Endothelial cell of umbilical vein (primary cell): ENCODE measurements around the gene FOXF1. TPM values are rescaled to one million over a fixed set of nuclear protein-coding genes. Genes with fewer than 3 reads are reported as not detected.
A peak's percentile ranks its signal among the peaks of the same experiment; 100 is the strongest.

Experiments
- BruUV-seq: library from RNA; stranded (reverse); fragments of 400-500 nt; replicated peaks from 2 replicates; lab custom pipeline; 2021; lab: Mats Ljungman, UMichigan
- CTCF ChIA-PET: fragments of 300-600, 350-600 bp; sonication (Branson Sonifier 250); formaldehyde crosslinking; loops from one replicate; lab custom pipeline; 2021; ENCODE audit warnings: antibody characterized with exemption, inconsistent platforms; lab: Charles Lee
- POLR2A ChIA-PET: fragments of 300-600, 350-600 bp; sonication (Branson Sonifier 250); formaldehyde crosslinking; loops from one replicate; lab custom pipeline; 2021; ENCODE audit warnings: antibody characterized with exemption, inconsistent platforms; lab: Charles Lee
- DNase-seq: peaks from one replicate; pipeline ENCODE4 v3.0.0-alpha.2; 2011; ENCODE audit warnings: low read depth, low spot score
- FAIRE-seq: peaks from 2 replicates; lab custom pipeline; 2011; peaks lifted over from hg19 to GRCh38; lab: Jason Lieb, UNC
- H2AFZ ChIP-seq: 2 replicates; pipeline ENCODE4 v1.6.0; 2012; ENCODE audit warnings: low read depth, low read length, control low read depth, inconsistent platforms
- H3K27ac ChIP-seq: 2 replicates; pipeline ENCODE4 v1.5.1; 2011; ENCODE audit warnings: low read depth, mild to moderate bottlenecking, control low read depth, low read length, moderate library complexity; ENCODE audit not compliant: insufficient read depth
- H3K27me3 ChIP-seq, 2 experiments: 2 replicates each; pipeline versions ENCODE4 v1.6.0 to v1.6.1; 2011; ENCODE audit warnings: low read length in 2 of 2, mixed read lengths in 1 of 2; ENCODE audit not compliant: control insufficient read depth in 2 of 2, insufficient read depth in 2 of 2
- H3K36me3 ChIP-seq, 2 experiments: 2 replicates in 1 of 2; 3 replicates in 1 of 2; pipeline ENCODE4 v1.5.1; 2011; ENCODE audit warnings: low read length in 2 of 2, mild to moderate bottlenecking in 1 of 2, moderate library complexity in 1 of 2; ENCODE audit not compliant: control insufficient read depth in 2 of 2, insufficient read depth in 2 of 2; ENCODE audit errors: extremely low read depth in 1 of 2
- H3K4me1 ChIP-seq: 3 replicates; pipeline ENCODE4 v1.5.1; 2011; ENCODE audit warnings: mild to moderate bottlenecking, low read length; ENCODE audit not compliant: control insufficient read depth, insufficient read depth; ENCODE audit errors: extremely low read depth
- H3K4me2 ChIP-seq: 2 replicates; pipeline ENCODE4 v1.6.1; 2011; ENCODE audit warnings: low read length, control low read depth, mixed read lengths; ENCODE audit not compliant: insufficient read depth
- H3K4me3 ChIP-seq, 3 experiments: fragments of 200-600 bp in 1 of 3; sonication (generic), shearing (Covaris generic) in 1 of 3; replicated peaks in 1 of 3; 2 replicates each; pipeline ENCODE4 v1.5.1; 2011 to 2016; ENCODE audit warnings: control low read depth in 3 of 3, low read length in 3 of 3, mild to moderate bottlenecking in 2 of 3, inconsistent platforms in 1 of 3, low read depth in 1 of 3, moderate library complexity in 1 of 3; ENCODE audit not compliant: insufficient read depth in 1 of 3
- H3K79me2 ChIP-seq: 2 replicates; pipeline ENCODE4 v1.6.0; 2012; ENCODE audit warnings: low read length, inconsistent platforms; ENCODE audit not compliant: control insufficient read depth, insufficient read depth
- H3K9ac ChIP-seq: replicated peaks from 2 replicates; pipeline ENCODE3; 2011; ENCODE audit warnings: low read length, control low read depth; ENCODE audit not compliant: insufficient read depth; ENCODE audit errors: extremely low read depth
- H3K9me1 ChIP-seq: replicated peaks from 3 replicates; pipeline ENCODE4 v1.6.0; 2011; ENCODE audit warnings: mild to moderate bottlenecking, low read length; ENCODE audit not compliant: control insufficient read depth, insufficient read depth; ENCODE audit errors: extremely low read depth
- H3K9me3 ChIP-seq: replicated peaks from 2 replicates; pipeline ENCODE4 v1.5.1; 2012; ENCODE audit warnings: low read length, inconsistent platforms; ENCODE audit not compliant: control insufficient read depth, insufficient read depth
- H4K20me1 ChIP-seq: replicated peaks from 2 replicates; pipeline ENCODE3; 2011; ENCODE audit warnings: mild to moderate bottlenecking, low read length; ENCODE audit not compliant: control insufficient read depth, insufficient read depth; ENCODE audit errors: extremely low read depth
- EZH2 ChIP-seq: IDR thresholded peaks from 2 replicates; pipeline ENCODE4 v1.6.1; 2012; ENCODE audit warnings: borderline replicate concordance, low read depth, mild to moderate bottlenecking, moderate library complexity, low read length, inconsistent platforms; ENCODE audit not compliant: severe bottlenecking
- GATA2 ChIP-seq: IDR thresholded peaks from 2 replicates; pipeline ENCODE4 v1.7.0; 2011; ENCODE audit warnings: low read depth, mild to moderate bottlenecking, moderate library complexity, mixed read lengths, low read length; ENCODE audit not compliant: insufficient read length, insufficient read depth
- MAX ChIP-seq: IDR thresholded peaks from 2 replicates; pipeline ENCODE4 v1.6.1; 2011; ENCODE audit not compliant: insufficient read depth, insufficient read length
- POLR2A ChIP-seq: IDR thresholded peaks from 2 replicates; pipeline ENCODE4 v1.6.1; 2012; ENCODE audit warnings: low read depth, mild to moderate bottlenecking, control low read depth, low read length
- dilution Hi-C: fragments of 300-500 bp; cut with MboI; formaldehyde crosslinking; loops from one replicate; pipeline ENCODE4 v1.15.0; 2019; ENCODE audit warnings: low sequenced_read_pairs; ENCODE audit not compliant: extremely low pct_ligation_motif_present
- intact Hi-C: fragments of 100-400 bp; cut with micrococcal nuclease; formaldehyde crosslinking; loops from one replicate; pipeline ENCODE4 v1.10.0; 2022
- polyA plus RNA-seq, 4 experiments: library from polyadenylated mRNA; depleted of rRNA in 3 of 4; stranded (reverse) in 3 of 4; unstranded in 1 of 4; fragments of >200 nt; gene quantifications; 2 replicates each; pipeline versions ENCODE4 v1.2.1 to v1.2.3, GENCODE V29; 2011 to 2012; ENCODE audit warnings: missing spikeins in 1 of 4
- total RNA-seq: library from RNA; stranded (reverse); gene quantifications from 2 replicates; pipeline ENCODE4 v1.2.3, GENCODE V29; 2021

Gene FOXF1
- total and polyA plus RNA-seq, 2 donors (not counting 3 experiments of a cell fraction or from before 2014, with no cell fraction given): 1.0 to 1.1 TPM

- no peak for FAIRE-seq
These were observed 13.3 kb upstream of the FOXF1 start for GRCh38 chr16:86496929-86497461.

GRCh38 chr16:86497551-86498021 lies 12.7 kb upstream of the FOXF1 start:
- no peak overlapping the region for H3K4me2 ChIP-seq
- BruUV-seq: no TSS peak
- no peaks in the 10 kb centered on the region for H3K79me2 ChIP-seq
- H3K27ac ChIP-seq: no peak overlapping the region
- no peak for TF ChIP-seq GATA2
- no peak for TF ChIP-seq POLR2A
- TF ChIP-seq MAX: no peak
- TF ChIP-seq EZH2: peak; percentile 33
- dilution Hi-C loops (no loop called here), intact Hi-C loops (no loop called here)
- H3K9ac ChIP-seq: no peak overlapping the region
- no peak overlapping the region for H3K4me3 ChIP-seq
- FAIRE-seq: no peak
- DNase-seq: no peak
- ChIA-PET CTCF (no interaction called here), POLR2A (interaction anchor here (0.6 kb wide), 1 partner anchor 8 kb away, joined by 3 read pairs; no protein-coding TSS in a partner anchor)
- H3K9me3 ChIP-seq: no peaks in the 10 kb centered on the region
- no peaks in the 10 kb centered on the region for H3K9me1 ChIP-seq
- H3K36me3 ChIP-seq: no peaks in the 10 kb centered on the region
- H3K4me1 ChIP-seq: no peaks in the 10 kb centered on the region
- H4K20me1 ChIP-seq: no peaks in the 10 kb centered on the region
- H3K27me3 ChIP-seq: peaks cover 90 to 95% of the 10 kb centered on the region in 2 experiments
- H2AFZ ChIP-seq: no peak overlapping the region

More at GRCh38 chr16:86496929-86497461, 13.3 kb upstream of the FOXF1 start:
- no peak overlapping the region for H3K9ac ChIP-seq
- BruUV-seq: no TSS peak
- POLR2A ChIA-PET: no interaction called here
- no peaks in the 10 kb centered on the region for H4K20me1 ChIP-seq
- intact Hi-C loops (no loop called here), dilution Hi-C loops (no loop called here)
- H3K4me3 ChIP-seq: no peak overlapping the region
- no peaks in the 10 kb centered on the region for H3K4me1 ChIP-seq
- no peaks in the 10 kb centered on the region for H3K9me3 ChIP-seq
- DNase-seq: no peak
- no peak overlapping the region for H3K4me2 ChIP-seq
- TF ChIP-seq EZH2 (peak; percentile 98), GATA2 (no peak)
- H3K36me3 ChIP-seq: no peaks in the 10 kb centered on the region
- H3K9me1 ChIP-seq: no peaks in the 10 kb centered on the region
- CTCF ChIA-PET: no interaction called here
- H2AFZ ChIP-seq: no peak overlapping the region
- no peak overlapping the region for H3K27ac ChIP-seq
- H3K79me2 ChIP-seq: no peaks in the 10 kb centered on the region
- peaks cover 90 to 95% of the 10 kb centered on the region in 2 experiments for H3K27me3 ChIP-seq
